Panc1 (cell line): ENCODE measurements around the gene BNIP2.

Experiments
- POLR2AphosphoS5 ChIP-seq: IDR thresholded peaks from 2 replicates; pipeline ENCODE4 v1.6.1; 2012; ENCODE audit warnings: mild to moderate bottlenecking, low read depth, low read length, moderate library complexity
- TCF7L2 ChIP-seq: IDR thresholded peaks from 2 replicates; pipeline ENCODE4 v1.6.1; 2011; ENCODE audit warnings: mild to moderate bottlenecking, low read depth, low read length, inconsistent platforms
- TF ChIP-seq, protein P1 (sequence below): fragments of 450-650 bp; IDR thresholded peaks from 2 replicates; pipeline ENCODE4 v1.5.1; 2017; ENCODE audit warnings: mild to moderate bottlenecking

- TF ChIP-seq TCF7L2 (no peak), POLR2AphosphoS5 (no peak)
- TF ChIP-seq, protein P1, sequence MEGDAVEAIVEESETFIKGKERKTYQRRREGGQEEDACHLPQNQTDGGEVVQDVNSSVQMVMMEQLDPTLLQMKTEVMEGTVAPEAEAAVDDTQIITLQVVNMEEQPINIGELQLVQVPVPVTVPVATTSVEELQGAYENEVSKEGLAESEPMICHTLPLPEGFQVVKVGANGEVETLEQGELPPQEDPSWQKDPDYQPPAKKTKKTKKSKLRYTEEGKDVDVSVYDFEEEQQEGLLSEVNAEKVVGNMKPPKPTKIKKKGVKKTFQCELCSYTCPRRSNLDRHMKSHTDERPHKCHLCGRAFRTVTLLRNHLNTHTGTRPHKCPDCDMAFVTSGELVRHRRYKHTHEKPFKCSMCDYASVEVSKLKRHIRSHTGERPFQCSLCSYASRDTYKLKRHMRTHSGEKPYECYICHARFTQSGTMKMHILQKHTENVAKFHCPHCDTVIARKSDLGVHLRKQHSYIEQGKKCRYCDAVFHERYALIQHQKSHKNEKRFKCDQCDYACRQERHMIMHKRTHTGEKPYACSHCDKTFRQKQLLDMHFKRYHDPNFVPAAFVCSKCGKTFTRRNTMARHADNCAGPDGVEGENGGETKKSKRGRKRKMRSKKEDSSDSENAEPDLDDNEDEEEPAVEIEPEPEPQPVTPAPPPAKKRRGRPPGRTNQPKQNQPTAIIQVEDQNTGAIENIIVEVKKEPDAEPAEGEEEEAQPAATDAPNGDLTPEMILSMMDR = no peak
Observed at GRCh38 chr15:59618406-59618805, 70.7 kb downstream of the BNIP2 start.
